PFSK-1 (cell line): Measurements from ENCODE around the gene ADAMTS2.

Experiments
- FOXP2 ChIP-seq: optimal IDR thresholded peaks from 2 replicates; pipeline ENCODE3; 2011; ENCODE audit warnings: borderline replicate concordance, control low read depth, inconsistent platforms; ENCODE audit not compliant: insufficient read depth; ENCODE audit errors: extremely low read length, extremely low read depth
- POLR2AphosphoS5 ChIP-seq: IDR thresholded peaks from 2 replicates; pipeline ENCODE4 v1.6.1; 2012; ENCODE audit warnings: low read depth, mild to moderate bottlenecking, control low read depth, low read length, moderate library complexity
- REST ChIP-seq, 2 experiments: IDR thresholded peaks; 2 replicates each; pipeline versions ENCODE4 v1.6.1 to v1.8.0; 2011 to 2012; ENCODE audit warnings: low read depth in 2 of 2, low read length in 2 of 2, control low read depth in 1 of 2, inconsistent platforms in 1 of 2, mild to moderate bottlenecking in 1 of 2, moderate library complexity in 1 of 2; ENCODE audit not compliant: insufficient read depth in 1 of 2
- SIN3A ChIP-seq: IDR thresholded peaks from 2 replicates; pipeline ENCODE4 v1.6.1; 2012; ENCODE audit warnings: mild to moderate bottlenecking, low read length, moderate library complexity, borderline replicate concordance; ENCODE audit not compliant: insufficient read depth
- TAF1 ChIP-seq: IDR thresholded peaks from 2 replicates; pipeline ENCODE4 v1.6.1; 2012; ENCODE audit warnings: low read length, control low read depth, borderline replicate concordance; ENCODE audit not compliant: insufficient read depth

GRCh38 chr5:179344431-179345182 lies 654 bp downstream of the ADAMTS2 start:
- TF ChIP-seq FOXP2 (no peak), POLR2AphosphoS5 (no peak), SIN3A (no peak), REST (IDR thresholded peaks at IDR 0.05; ENCODE audit: insufficient read depth in 1 of 2, low read depth in 2 of 2, low read length in 2 of 2) (no peak), TAF1 (no peak)
